22Rv1 (cell line): ENCODE measurements around the gene EDIL3.

Experiments
- ZFX ChIP-seq: fragments of 450-650 bp; IDR thresholded peaks from 2 replicates; pipeline ENCODE4 v1.6.1; 2017; ENCODE audit warnings: antibody characterized with exemption, borderline replicate concordance
- TF ChIP-seq, protein P1 (sequence below): fragments of 450-650 bp; IDR thresholded peaks from 2 replicates; pipeline ENCODE4 v1.5.1; 2017; ENCODE audit warnings: mild to moderate bottlenecking

GRCh38 chr5:84383816-84384603 lies 670 bp downstream of the EDIL3 start:
- TF ChIP-seq, protein P1, sequence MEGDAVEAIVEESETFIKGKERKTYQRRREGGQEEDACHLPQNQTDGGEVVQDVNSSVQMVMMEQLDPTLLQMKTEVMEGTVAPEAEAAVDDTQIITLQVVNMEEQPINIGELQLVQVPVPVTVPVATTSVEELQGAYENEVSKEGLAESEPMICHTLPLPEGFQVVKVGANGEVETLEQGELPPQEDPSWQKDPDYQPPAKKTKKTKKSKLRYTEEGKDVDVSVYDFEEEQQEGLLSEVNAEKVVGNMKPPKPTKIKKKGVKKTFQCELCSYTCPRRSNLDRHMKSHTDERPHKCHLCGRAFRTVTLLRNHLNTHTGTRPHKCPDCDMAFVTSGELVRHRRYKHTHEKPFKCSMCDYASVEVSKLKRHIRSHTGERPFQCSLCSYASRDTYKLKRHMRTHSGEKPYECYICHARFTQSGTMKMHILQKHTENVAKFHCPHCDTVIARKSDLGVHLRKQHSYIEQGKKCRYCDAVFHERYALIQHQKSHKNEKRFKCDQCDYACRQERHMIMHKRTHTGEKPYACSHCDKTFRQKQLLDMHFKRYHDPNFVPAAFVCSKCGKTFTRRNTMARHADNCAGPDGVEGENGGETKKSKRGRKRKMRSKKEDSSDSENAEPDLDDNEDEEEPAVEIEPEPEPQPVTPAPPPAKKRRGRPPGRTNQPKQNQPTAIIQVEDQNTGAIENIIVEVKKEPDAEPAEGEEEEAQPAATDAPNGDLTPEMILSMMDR = no peak
- TF ChIP-seq ZFX = no peak
